B cell (primary cell): ENCODE results near the gene PCDHGA10.

Experiments used
- CTCF ChIP-seq: fragments of 200-600 bp; IDR thresholded peaks from one replicate; pipeline ENCODE4 v1.8.0; 2022; ENCODE audit warnings: antibody characterized with exemption, mild to moderate bottlenecking
- EZH2 ChIP-seq: IDR thresholded peaks from 2 replicates; pipeline ENCODE4 v1.6.1; 2012; ENCODE audit warnings: borderline replicate concordance, low read depth, mild to moderate bottlenecking, moderate library complexity, low read length; ENCODE audit not compliant: insufficient read depth, poor library complexity, severe bottlenecking

GRCh38 chr5:141421489-141421855 lies 8.7 kb downstream of the PCDHGA10 start:
- TF ChIP-seq CTCF: no peak
- no peak for TF ChIP-seq EZH2
